ENCODE measurements around the gene CEP112.

DNA sequence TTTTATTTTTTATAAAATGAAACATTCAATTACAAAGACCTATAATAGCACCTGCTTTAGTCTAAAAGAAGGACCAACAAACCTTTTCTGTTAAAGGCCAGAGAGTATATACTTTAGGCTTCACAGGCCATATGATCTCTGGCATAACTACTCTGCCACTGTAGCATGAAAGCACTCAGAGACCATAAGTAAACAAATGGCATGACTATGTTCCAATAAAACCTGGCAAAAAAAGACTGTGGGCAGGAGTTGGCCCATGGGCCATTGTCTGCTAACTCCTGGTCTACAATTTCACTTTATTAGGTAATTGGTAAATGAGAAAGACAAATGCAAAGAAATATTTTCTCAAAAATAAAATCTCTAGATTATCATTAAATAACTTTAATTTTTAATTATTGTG lies 14.9 kb downstream of the CEP112 start:
- TF ChIP-seq, protein P1, sequence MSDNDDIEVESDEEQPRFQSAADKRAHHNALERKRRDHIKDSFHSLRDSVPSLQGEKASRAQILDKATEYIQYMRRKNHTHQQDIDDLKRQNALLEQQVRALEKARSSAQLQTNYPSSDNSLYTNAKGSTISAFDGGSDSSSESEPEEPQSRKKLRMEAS (IDR thresholded peaks at IDR 0.05): no peak
- TF ChIP-seq POLR2A (IDR thresholded peaks at IDR 0.05; ENCODE audit: control extremely low read depth in 1 of 2, low read depth in 2 of 2, low read length in 2 of 2) (no peak), SP1 (IDR thresholded peaks at IDR 0.05; ENCODE audit: low read depth, low read length) (no peak), EZH2 (IDR thresholded peaks at IDR 0.05; ENCODE audit: low read depth, low read length, severe bottlenecking) (no peak), ASH2L (IDR thresholded peaks at IDR 0.05; ENCODE audit: low read length) (no peak), SIN3A (conservative IDR thresholded peaks at IDR 0.05 in 1 of 2, IDR thresholded peaks at IDR 0.05 in 1 of 2; ENCODE audit: low read depth in 1 of 2, low read length in 2 of 2) (no peak), SIRT6 (IDR thresholded peaks at IDR 0.05; ENCODE audit: low read length) (no peak), JUND (IDR thresholded peaks at IDR 0.05; ENCODE audit: low read length) (no peak), RFX5 (IDR thresholded peaks at IDR 0.05; ENCODE audit: borderline replicate concordance, low read depth, low read length) (no peak), BCL11A (IDR thresholded peaks at IDR 0.05; ENCODE audit: low read depth in 2 of 2, low read length in 2 of 2) (no peak), RBBP5 (IDR thresholded peaks at IDR 0.05; ENCODE audit: borderline replicate concordance, low read depth, low read length) (no peak)
- TF ChIP-seq, protein P2, sequence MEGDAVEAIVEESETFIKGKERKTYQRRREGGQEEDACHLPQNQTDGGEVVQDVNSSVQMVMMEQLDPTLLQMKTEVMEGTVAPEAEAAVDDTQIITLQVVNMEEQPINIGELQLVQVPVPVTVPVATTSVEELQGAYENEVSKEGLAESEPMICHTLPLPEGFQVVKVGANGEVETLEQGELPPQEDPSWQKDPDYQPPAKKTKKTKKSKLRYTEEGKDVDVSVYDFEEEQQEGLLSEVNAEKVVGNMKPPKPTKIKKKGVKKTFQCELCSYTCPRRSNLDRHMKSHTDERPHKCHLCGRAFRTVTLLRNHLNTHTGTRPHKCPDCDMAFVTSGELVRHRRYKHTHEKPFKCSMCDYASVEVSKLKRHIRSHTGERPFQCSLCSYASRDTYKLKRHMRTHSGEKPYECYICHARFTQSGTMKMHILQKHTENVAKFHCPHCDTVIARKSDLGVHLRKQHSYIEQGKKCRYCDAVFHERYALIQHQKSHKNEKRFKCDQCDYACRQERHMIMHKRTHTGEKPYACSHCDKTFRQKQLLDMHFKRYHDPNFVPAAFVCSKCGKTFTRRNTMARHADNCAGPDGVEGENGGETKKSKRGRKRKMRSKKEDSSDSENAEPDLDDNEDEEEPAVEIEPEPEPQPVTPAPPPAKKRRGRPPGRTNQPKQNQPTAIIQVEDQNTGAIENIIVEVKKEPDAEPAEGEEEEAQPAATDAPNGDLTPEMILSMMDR (IDR thresholded peaks at IDR 0.05; ENCODE audit: control extremely low read depth in 1 of 3, insufficient read depth in 1 of 3, low read depth in 1 of 3, low read length in 3 of 3): no peak
- TF ChIP-seq, protein P3, sequence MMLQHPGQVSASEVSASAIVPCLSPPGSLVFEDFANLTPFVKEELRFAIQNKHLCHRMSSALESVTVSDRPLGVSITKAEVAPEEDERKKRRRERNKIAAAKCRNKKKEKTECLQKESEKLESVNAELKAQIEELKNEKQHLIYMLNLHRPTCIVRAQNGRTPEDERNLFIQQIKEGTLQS (IDR thresholded peaks at IDR 0.05; ENCODE audit: insufficient read depth, low read depth, low read length): no peak

Data from H1 (cell line).